HCT116 (cell line): ENCODE results near the gene KIAA1328. TPM values are rescaled to one million over a fixed set of nuclear protein-coding genes. Genes with fewer than 3 reads are reported as not detected.

Experiments used
- ATAC-seq: fragments of 200-7000 bp; cut with Tn5 transposase; 2 replicates; pipeline ENCODE4 v1.9.1; 2020; ENCODE audit warnings: mild to moderate bottlenecking, moderate library complexity
- BruUV-seq: library from RNA; stranded (reverse); fragments of 400-500 nt; replicated peaks from 2 replicates; lab custom pipeline; 2021; lab: Mats Ljungman, UMichigan
- CTCF ChIA-PET: fragments of 300-600 bp; sonication (Branson Sonifier 250); formaldehyde crosslinking; loops from one replicate; lab custom pipeline; 2021; ENCODE audit warnings: antibody characterized with exemption; lab: Charles Lee
- POLR2A ChIA-PET: fragments of 300-600, 350-600 bp; sonication (Branson Sonifier 250); formaldehyde crosslinking; loops from one replicate; lab custom pipeline; 2021; ENCODE audit warnings: antibody characterized with exemption; lab: Charles Lee
- RAD21 ChIA-PET, 2 experiments: fragments of 300-600 bp; sonication (Branson Sonifier 250); formaldehyde crosslinking; loops; one replicate each; lab custom pipeline; 2023; ENCODE audit warnings: low total read pairs in 2 of 2; ENCODE audit not compliant: uncharacterized antibody in 2 of 2, unreplicated experiment in 2 of 2, low non-redundant PET in 1 of 2; lab: Charles Lee
- DNase-seq: peaks from one replicate; pipeline ENCODE4 v3.0.0-alpha.2; 2010; ENCODE audit warnings: low read depth, low spot score
- H2AFZ ChIP-seq: fragments of 200-600 bp; shearing (Covaris generic), sonication (generic); 2 replicates; pipeline ENCODE4 v1.6.1; 2017; ENCODE audit warnings: low read depth, mixed run types, mixed read lengths, antibody characterized with exemption, low read length; ENCODE audit not compliant: poor library complexity, severe bottlenecking
- H3K27ac ChIP-seq: 2 replicates; pipeline ENCODE4 v1.5.1; 2012; ENCODE audit warnings: low read depth, low read length
- H3K27me3 ChIP-seq: fragments of 200-600 bp; sonication (generic); 2 replicates; pipeline ENCODE4 v1.6.1; 2016; ENCODE audit warnings: mixed run types, low read length, mixed read lengths; ENCODE audit not compliant: insufficient read depth
- H3K36me3 ChIP-seq, 2 experiments: fragments of 200-500 bp in 1 of 2; fragments of 200-600 bp in 1 of 2; sonication (Bioruptor generic) in 1 of 2; sonication (generic) in 1 of 2; 2 replicates each; pipeline versions ENCODE4 v1.5.1 to v1.6.1; 2014 to 2016; ENCODE audit warnings: low read length in 2 of 2, inconsistent platforms in 1 of 2, mixed read lengths in 1 of 2, mixed run types in 1 of 2; ENCODE audit not compliant: insufficient read depth in 2 of 2, control insufficient read depth in 1 of 2
- H3K4me1 ChIP-seq, 2 experiments: fragments of 200-600 bp in 1 of 2; sonication (generic) in 1 of 2; 2 replicates each; pipeline versions ENCODE4 v1.5.1 to v1.6.1; 2012 to 2017; ENCODE audit warnings: low read length in 2 of 2, inconsistent platforms in 1 of 2, mild to moderate bottlenecking in 1 of 2, mixed read lengths in 1 of 2, mixed run types in 1 of 2, moderate library complexity in 1 of 2; ENCODE audit not compliant: insufficient read depth in 2 of 2, control insufficient read depth in 1 of 2
- H3K4me2 ChIP-seq: fragments of 200-600 bp; sonication (generic); 2 replicates; pipeline ENCODE4 v1.6.1; 2017; ENCODE audit warnings: mixed run types, low read length, mixed read lengths
- H3K4me3 ChIP-seq, 2 experiments: fragments of 200-600 bp in 1 of 2; sonication (generic) in 1 of 2; replicated peaks in 1 of 2; 2 replicates each; pipeline ENCODE4 v1.5.1; 2011 to 2016; ENCODE audit warnings: low read length in 2 of 2, control low read depth in 1 of 2, low read depth in 1 of 2, mild to moderate bottlenecking in 1 of 2, mixed read lengths in 1 of 2, mixed run types in 1 of 2
- H3K79me2 ChIP-seq: fragments of 200-600 bp; sonication (generic); 2 replicates; pipeline ENCODE4 v1.6.1; 2017; ENCODE audit warnings: mild to moderate bottlenecking, mixed run types, low read length, moderate library complexity, mixed read lengths; ENCODE audit not compliant: insufficient read depth
- H3K9ac ChIP-seq: fragments of 200-600 bp; sonication (generic); 2 replicates; pipeline ENCODE4 v1.6.1; 2016; ENCODE audit warnings: low read length, mixed read lengths
- H3K9me2 ChIP-seq: fragments of 200-600 bp; sonication (generic), shearing (Covaris generic); 2 replicates; pipeline ENCODE4 v1.6.1; 2017; ENCODE audit warnings: mixed run types, mild to moderate bottlenecking, moderate library complexity; ENCODE audit not compliant: insufficient read depth
- H3K9me3 ChIP-seq, 2 experiments: fragments of 200-500 bp in 1 of 2; fragments of 200-600 bp in 1 of 2; sonication (Bioruptor generic) in 1 of 2; sonication (generic) in 1 of 2; 2 replicates each; pipeline ENCODE4 v1.6.1; 2014 to 2017; ENCODE audit warnings: low read length in 2 of 2, mixed read lengths in 2 of 2, inconsistent platforms in 1 of 2, low read depth in 1 of 2, mild to moderate bottlenecking in 1 of 2, mixed run types in 1 of 2, moderate library complexity in 1 of 2; ENCODE audit not compliant: control insufficient read depth in 1 of 2, insufficient read depth in 1 of 2
- H4K20me1 ChIP-seq: fragments of 200-600 bp; sonication (generic), shearing (Covaris generic); 2 replicates; pipeline ENCODE4 v1.6.1; 2017; ENCODE audit warnings: mixed run types, mild to moderate bottlenecking, moderate library complexity; ENCODE audit not compliant: insufficient read depth
- FOSL1 ChIP-seq: IDR thresholded peaks from 2 replicates; pipeline ENCODE4 v1.6.1; 2012; ENCODE audit warnings: low read depth
- POLR2AphosphoS5 ChIP-seq: IDR thresholded peaks from 2 replicates; pipeline ENCODE4 v1.6.1; 2011; ENCODE audit warnings: mild to moderate bottlenecking, low read depth, low read length, moderate library complexity
- REST ChIP-seq: IDR thresholded peaks from 2 replicates; pipeline ENCODE4 v1.6.1; 2012; ENCODE audit warnings: low read depth
- SIN3A ChIP-seq: IDR thresholded peaks from 2 replicates; pipeline ENCODE4 v1.6.1; 2012; ENCODE audit warnings: low read depth
- intact Hi-C: fragments of 100-400 bp; cut with micrococcal nuclease; formaldehyde crosslinking; loops from 2 replicates; pipeline ENCODE4 v1.10.0; 2022
- total RNA-seq: library from RNA; stranded (reverse); gene quantifications from one replicate; pipeline ENCODE4 v1.2.1, GENCODE V29; 2021; ENCODE audit not compliant: unreplicated experiment
- TF ChIP-seq, protein P1 (sequence below): IDR thresholded peaks from 2 replicates; pipeline ENCODE4 v1.6.1; 2012

Gene KIAA1328
- total RNA-seq, 1 experiment from 2014 or later = 5.2 TPM

GRCh38 chr18:37254236-37254754 is 425.4 kb downstream of the KIAA1328 start:
- no peaks in the 10 kb centered on the region for H3K79me2 ChIP-seq
- H3K9ac ChIP-seq = no peak overlapping the region
- H3K27ac ChIP-seq = no peak overlapping the region
- H3K36me3 ChIP-seq = no peaks in the 10 kb centered on the region
- intact Hi-C loops = no loop called here
- no peak overlapping the region for H3K4me3 ChIP-seq
- H3K4me2 ChIP-seq = no peak overlapping the region
- H3K9me3 ChIP-seq = no peaks in the 10 kb centered on the region
- no peaks in the 10 kb centered on the region for H4K20me1 ChIP-seq
- ChIA-PET POLR2A (no interaction called here), RAD21 (no interaction called here), CTCF (no interaction called here)
- DNase-seq (no peak), ATAC-seq (no peak)
- BruUV-seq = no TSS peak
- H3K9me2 ChIP-seq = no peaks in the 10 kb centered on the region
- H2AFZ ChIP-seq = no peak overlapping the region
- no peaks in the 10 kb centered on the region; a peak in 1 of 4 replicates for H3K4me1 ChIP-seq
- TF ChIP-seq SIN3A = no peak
- TF ChIP-seq REST = no peak
- TF ChIP-seq FOSL1 = no peak
- no peak for TF ChIP-seq POLR2AphosphoS5
- H3K27me3 ChIP-seq = peaks cover 18% of the 10 kb centered on the region

DNA sequence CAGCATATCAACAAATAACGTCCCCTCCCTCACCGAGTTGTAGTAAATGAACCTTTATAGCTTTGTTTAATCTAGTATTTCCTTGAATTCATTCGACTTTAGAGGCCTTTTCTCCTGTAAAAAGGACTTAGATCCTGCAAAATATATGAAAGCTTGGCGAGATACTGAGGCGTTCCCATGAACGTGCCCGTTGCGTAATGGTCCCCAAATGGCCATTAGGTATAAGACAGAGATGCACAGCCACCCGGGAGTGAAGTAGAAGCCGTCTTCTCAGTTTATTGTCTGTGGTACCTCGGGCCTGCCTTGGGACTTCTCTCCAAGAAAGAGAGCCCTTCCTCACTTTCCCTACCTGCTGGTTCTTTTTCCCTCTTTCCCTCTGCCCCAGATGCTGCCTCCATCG is 426.0 kb downstream of the KIAA1328 start:
- H3K36me3 ChIP-seq = no peaks in the 10 kb centered on the region
- RAD21 ChIA-PET = no interaction called here
- no peak overlapping the region for H2AFZ ChIP-seq
- POLR2A ChIA-PET = no interaction called here
- no peak overlapping the region for H3K9ac ChIP-seq
- no peaks in the 10 kb centered on the region for H4K20me1 ChIP-seq
- TF ChIP-seq, protein P1, sequence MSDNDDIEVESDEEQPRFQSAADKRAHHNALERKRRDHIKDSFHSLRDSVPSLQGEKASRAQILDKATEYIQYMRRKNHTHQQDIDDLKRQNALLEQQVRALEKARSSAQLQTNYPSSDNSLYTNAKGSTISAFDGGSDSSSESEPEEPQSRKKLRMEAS = no peak
- H3K4me2 ChIP-seq = no peak overlapping the region
- DNase-seq (no peak), ATAC-seq (no peak)
- H3K4me3 ChIP-seq = no peak overlapping the region
- peaks cover 23% of the 10 kb centered on the region for H3K27me3 ChIP-seq
- no peaks in the 10 kb centered on the region; a peak in 1 of 4 replicates for H3K4me1 ChIP-seq
- H3K79me2 ChIP-seq = no peaks in the 10 kb centered on the region
- no peaks in the 10 kb centered on the region for H3K9me3 ChIP-seq
- intact Hi-C loops = no loop called here
- BruUV-seq = no TSS peak
- no peaks in the 10 kb centered on the region for H3K9me2 ChIP-seq
- CTCF ChIA-PET = no interaction called here
- H3K27ac ChIP-seq = no peak overlapping the region
